Measurements from ENCODE around the gene ST7. TPM values are rescaled to one million over a fixed set of nuclear protein-coding genes. Genes with fewer than 3 reads are reported as not detected.

The ST7 gene
- total RNA-seq, 4 donors from 2014 or later = 16.2 to 38.6 (median 22.5) TPM

DNA sequence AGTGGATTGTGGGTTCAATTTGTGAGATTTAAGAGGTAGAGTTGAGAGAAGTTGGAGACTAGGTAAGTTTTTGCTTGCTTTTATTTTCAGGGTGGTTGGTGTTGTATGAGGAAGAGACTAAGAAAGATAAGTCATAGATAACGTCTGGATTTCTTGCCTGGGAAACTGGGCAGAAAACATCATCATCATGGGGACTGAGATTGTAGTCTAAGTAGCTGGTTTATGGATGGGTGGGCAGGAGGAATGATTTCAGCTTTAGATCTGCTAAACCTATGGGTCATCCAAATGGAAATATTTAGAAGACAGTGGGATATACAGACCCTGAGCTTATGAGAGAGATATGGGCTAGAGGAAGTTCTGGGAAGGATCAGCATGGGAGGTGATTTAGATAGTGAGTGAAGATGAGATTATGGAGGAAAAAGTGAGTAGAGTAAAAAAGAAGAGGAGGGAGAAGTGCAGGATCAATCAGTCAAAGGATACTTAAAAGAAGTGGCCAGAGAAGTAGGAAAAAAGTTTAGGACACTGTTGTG lies 199.8 kb downstream of the ST7 start:
- TF ChIP-seq, protein P1, sequence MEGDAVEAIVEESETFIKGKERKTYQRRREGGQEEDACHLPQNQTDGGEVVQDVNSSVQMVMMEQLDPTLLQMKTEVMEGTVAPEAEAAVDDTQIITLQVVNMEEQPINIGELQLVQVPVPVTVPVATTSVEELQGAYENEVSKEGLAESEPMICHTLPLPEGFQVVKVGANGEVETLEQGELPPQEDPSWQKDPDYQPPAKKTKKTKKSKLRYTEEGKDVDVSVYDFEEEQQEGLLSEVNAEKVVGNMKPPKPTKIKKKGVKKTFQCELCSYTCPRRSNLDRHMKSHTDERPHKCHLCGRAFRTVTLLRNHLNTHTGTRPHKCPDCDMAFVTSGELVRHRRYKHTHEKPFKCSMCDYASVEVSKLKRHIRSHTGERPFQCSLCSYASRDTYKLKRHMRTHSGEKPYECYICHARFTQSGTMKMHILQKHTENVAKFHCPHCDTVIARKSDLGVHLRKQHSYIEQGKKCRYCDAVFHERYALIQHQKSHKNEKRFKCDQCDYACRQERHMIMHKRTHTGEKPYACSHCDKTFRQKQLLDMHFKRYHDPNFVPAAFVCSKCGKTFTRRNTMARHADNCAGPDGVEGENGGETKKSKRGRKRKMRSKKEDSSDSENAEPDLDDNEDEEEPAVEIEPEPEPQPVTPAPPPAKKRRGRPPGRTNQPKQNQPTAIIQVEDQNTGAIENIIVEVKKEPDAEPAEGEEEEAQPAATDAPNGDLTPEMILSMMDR (IDR thresholded peaks at IDR 0.05; ENCODE audit: low read depth) = no peak

DNA sequence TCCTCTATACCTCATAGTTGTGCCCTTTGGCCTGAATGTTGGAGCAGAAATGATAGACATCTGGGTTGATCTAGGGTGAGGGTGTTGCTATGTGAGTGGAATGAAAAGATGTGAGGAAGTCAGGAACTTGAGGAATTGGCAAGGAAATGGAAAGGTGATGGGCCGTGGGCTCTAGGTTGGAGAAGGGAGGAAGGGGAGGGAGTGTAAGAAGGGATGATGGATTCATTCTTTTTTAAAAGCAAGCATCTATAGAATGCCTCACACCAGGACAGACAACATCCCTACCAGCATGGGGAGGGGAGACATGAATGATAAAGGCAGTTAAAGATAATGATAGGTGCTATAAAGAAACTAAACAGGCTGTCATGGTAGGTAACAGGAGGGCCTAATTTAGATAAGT lies 201.4 kb downstream of the ST7 start:
- TF ChIP-seq, protein P1 (IDR thresholded peaks at IDR 0.05; ENCODE audit: low read depth) = no peak

DNA sequence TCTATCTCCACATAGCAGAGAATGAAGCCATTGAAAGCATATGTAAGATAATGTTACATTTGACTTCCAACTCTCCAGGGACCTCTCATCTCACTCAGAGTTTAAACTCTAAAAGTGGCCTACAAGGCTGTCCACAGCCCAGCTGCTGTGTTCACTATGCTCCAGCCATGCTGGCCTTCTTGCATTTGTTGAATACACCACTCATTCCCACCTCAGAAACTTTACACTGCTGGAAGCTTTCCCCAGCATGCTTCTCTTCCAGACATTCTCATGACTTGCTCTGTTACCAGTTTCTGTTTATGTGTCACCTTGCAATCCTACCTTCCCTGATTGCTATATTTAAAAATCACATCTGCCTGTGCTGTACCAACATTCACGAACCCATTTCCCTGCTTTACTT lies 202.4 kb downstream of the ST7 start:
- TF ChIP-seq, protein P1 (IDR thresholded peaks at IDR 0.05; ENCODE audit: low read depth) = no peak

DNA sequence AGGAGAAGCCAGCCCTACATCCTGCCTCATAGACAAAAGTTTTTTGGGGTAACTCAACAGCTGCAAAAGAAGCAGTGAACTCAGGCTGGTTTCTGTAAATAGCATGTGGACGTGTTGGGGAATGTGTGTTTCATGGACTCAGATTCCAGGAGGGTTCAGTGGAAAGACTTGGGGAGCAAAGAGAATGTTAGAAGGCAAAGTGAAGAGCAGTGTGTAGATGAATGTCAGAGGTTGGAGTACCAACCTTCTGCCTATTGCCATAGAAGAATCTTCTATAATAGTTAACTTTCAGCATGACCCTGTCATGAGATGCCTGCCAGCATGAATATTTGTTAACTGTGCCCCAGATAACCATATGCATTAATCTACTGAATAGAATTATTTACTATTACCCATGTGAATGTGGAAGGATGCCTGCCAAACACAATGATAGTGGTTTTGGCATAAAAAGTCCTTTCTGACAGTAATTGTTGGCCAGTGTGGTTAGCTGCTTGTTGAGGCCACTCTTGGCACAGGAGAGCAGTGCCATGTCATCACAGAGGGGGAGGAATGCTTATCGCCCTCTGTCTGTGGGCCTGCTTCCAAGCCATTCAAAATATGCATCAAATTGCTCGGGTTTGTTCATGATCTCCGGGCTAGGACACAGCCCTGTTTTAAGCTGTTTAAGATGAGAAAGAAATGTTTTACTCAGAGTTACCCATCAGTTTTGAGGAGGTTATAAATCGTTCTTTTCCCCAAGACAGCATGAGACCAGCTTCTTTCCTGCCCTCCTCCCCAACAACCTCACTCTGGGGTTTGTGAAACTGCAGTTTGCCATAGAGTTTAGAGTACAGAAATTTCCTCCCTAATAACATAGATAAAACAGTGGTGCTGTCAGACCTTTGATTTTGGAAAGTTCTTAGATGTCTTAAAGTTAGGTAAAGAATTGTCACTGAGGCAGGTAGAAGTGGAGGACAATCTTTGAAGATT lies 204.2 kb downstream of the ST7 start:
- TF ChIP-seq, protein P1 (IDR thresholded peaks at IDR 0.05; ENCODE audit: low read depth) = no peak

DNA sequence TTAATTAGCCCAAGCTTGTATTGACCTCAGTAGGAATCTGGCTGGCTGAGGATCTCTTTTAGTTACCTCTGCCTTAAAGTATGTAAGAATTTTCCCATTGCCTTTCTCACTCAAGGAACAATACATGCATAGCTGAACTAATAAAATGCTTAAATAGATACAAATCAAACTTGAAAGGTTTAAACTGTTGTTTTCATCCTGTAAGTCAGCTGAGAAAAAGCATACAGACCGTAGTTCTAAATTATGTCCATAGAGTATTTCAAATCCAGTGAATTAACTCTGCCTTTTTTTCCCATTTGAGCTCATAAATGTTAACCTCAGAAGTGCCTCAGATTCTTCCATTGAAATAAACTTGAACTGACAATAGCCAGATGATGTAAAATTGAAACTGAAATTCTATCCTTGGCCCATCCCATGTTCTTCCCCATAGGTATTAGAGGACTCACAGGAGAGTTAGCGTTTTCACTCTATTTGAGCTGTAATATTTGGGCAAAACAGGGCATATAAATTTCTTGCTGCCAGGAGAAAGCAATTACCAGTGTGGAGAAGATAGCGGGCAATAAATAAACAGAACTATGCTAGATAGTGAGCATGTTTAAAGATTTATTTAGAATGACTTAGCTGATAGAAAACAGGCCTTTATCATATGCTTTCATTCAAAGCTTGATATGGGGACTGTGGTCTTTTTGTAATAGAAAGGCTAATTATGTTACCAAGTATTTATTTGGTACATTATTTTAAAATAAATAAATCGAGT lies 205.8 kb downstream of the ST7 start:
- TF ChIP-seq, protein P1 (IDR thresholded peaks at IDR 0.05; ENCODE audit: low read depth) = no peak

DNA sequence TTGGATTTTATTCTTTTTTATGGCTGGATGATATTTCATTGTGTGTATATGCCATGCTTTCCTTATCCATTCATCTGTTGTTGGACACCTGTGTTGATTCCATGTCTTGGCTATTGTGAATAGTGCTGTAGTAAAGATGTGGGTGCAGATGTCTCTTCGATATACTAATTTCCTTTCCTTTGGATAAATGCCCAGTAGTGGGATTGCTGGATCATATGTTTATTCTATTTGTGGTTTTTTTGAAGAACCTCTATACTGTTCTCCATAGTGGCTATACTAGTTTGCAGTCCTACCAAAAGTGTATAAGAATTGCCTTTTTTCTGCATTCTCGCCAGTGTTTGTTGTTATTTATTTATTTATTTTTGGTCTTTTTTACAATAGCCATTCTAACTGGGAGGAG lies 209.8 kb downstream of the ST7 start:
- TF ChIP-seq, protein P1 (IDR thresholded peaks at IDR 0.05; ENCODE audit: low read depth) = no peak

DNA sequence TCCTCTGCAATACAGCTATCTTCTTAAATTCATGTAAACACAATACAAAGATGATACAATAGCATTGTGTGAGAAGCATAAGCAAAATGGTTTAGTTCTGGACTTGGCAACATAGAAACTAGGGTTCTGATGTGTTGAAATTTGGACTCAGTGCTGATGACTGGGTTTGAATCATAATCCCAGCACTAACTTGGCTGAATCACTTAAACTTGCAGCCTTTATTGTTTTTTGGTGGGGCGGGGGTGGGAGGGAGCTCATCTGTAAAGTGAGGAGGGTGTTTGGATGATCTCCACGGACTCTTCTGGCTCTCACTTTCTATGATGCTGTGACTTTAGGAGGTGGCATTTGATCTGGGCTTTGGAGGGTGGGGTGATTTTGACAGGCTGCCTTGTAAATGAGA lies 211.3 kb downstream of the ST7 start:
- TF ChIP-seq, protein P1 (IDR thresholded peaks at IDR 0.05; ENCODE audit: low read depth) = no peak
